ENCODE data around the gene ZNF710. TPM values are rescaled to one million over a fixed set of nuclear protein-coding genes. Genes with fewer than 3 reads are reported as not detected.

ZNF710 gene
- total and polyA plus RNA-seq, 2 of the 8 experiments (the other 6 are each of a cell fraction or from before 2014, with no cell fraction given), result 10.5 to 24.0 TPM

GRCh38 chr15:90082140-90082715 lies 81.1 kb downstream of the ZNF710 start:
- Histone ChIP-seq H2AK5ac (ENCODE audit: low read depth, low read length) (no peak overlapping the region), H3K23me2 (ENCODE audit: low read depth, low read length) (no peaks in the 10 kb centered on the region), H2BK12ac (ENCODE audit: low read depth, low read length) (no peak overlapping the region), H3K9me3 (ENCODE audit: insufficient read depth in 2 of 2, low read depth in 1 of 2, low read length in 1 of 2) (no peaks in the 10 kb centered on the region), H3K27me3 (replicated peaks in 1 of 4; ENCODE audit: control insufficient read depth in 3 of 4, extremely low read depth in 1 of 4, insufficient read depth in 3 of 4, low read length in 3 of 4) (no peaks in the 10 kb centered on the region), H3K79me2 (ENCODE audit: control insufficient read depth in 1 of 2, insufficient read depth in 2 of 2, low read length in 2 of 2) (no peaks in the 10 kb centered on the region), H4K20me1 (replicated peaks in 1 of 2; ENCODE audit: control insufficient read depth in 1 of 2, insufficient read depth in 2 of 2, low read length in 2 of 2) (peaks cover 0 to 4% of the 10 kb centered on the region in 2 experiments), H3K4me2 (ENCODE audit: insufficient read depth in 1 of 2, low read depth in 2 of 2, low read length in 2 of 2) (no peak overlapping the region), H3K4me1 (replicated peaks in 1 of 4; ENCODE audit: control insufficient read depth in 3 of 4, insufficient read depth in 4 of 4, low read length in 3 of 4) (peaks cover 0 to 5% (median 2%) of the 10 kb centered on the region in 4 experiments; a peak in 3 of 7 replicates), H3K14ac (ENCODE audit: insufficient read length) (no peak overlapping the region), H3K56ac (replicated peaks; ENCODE audit: insufficient read length, low read depth, low read length) (no peak overlapping the region), H4K5ac (ENCODE audit: insufficient read length, low read depth, low read length) (no peak overlapping the region), H3K4me3 (ENCODE audit: extremely low read depth in 1 of 4, insufficient read depth in 2 of 4, low read depth in 3 of 4, low read length in 4 of 4) (no peak overlapping the region), H3K4ac (replicated peaks; ENCODE audit: insufficient read length, low read depth, low read length) (no peak overlapping the region), H2BK20ac (ENCODE audit: low read length) (no peak overlapping the region), H3K9ac (replicated peaks in 1 of 4; ENCODE audit: extremely low read depth in 1 of 4, low read depth in 3 of 4, low read length in 3 of 4) (no peak overlapping the region), H3K79me1 (ENCODE audit: low read depth, low read length) (0 out of 2 replicates have a peak, but pooled peaks cover 2% of the 10 kb centered on the region), H2AFZ (ENCODE audit: low read length) (no peak overlapping the region), H3K23ac (ENCODE audit: insufficient read length) (no peak overlapping the region), H4K91ac (replicated peaks; ENCODE audit: insufficient read length, low read length) (no peak overlapping the region), H2BK120ac (replicated peaks; ENCODE audit: low read depth, low read length) (no peak overlapping the region), H4K8ac (ENCODE audit: extremely low read depth, insufficient read depth, low read length) (no peak overlapping the region), H2BK5ac (ENCODE audit: low read depth, low read length) (no peak overlapping the region), H3K36me3 (ENCODE audit: control insufficient read depth in 2 of 4, insufficient read depth in 4 of 4, low read length in 3 of 4) (peaks cover 2 to 9% (median 3%) of the 10 kb centered on the region in 4 experiments; a peak in 3 of 8 replicates), H2BK15ac (ENCODE audit: low read length) (no peak overlapping the region), H3K18ac (ENCODE audit: extremely low read depth, low read length) (no peak overlapping the region; the same call in 1 of the 2 replicates), H3K27ac (ENCODE audit: low read depth, low read length) (no peak overlapping the region)
- 70% methylated on average over 9 of the region's 9 CpGs; no CpG with 5 or more reads in 1 of the 2 experiments for WGBS, 2 experiments (ENCODE audit: extremely low coverage in 1 of 2, insufficient coverage in 1 of 2, insufficient read length in 1 of 2, insufficient replicate concordance in 2 of 2, low coverage in 1 of 2, low lambda C conversion rate in 2 of 2, missing lambda C conversion rate in 1 of 2)
- POLR2A ChIA-PET (ENCODE audit: partially characterized antibody), result interaction anchor here (0.8 kb wide), 1 partner anchor 34 kb away, joined by 4 read pairs; no protein-coding TSS in a partner anchor
- DNase-seq (ENCODE audit: low read depth in 1 of 2, low spot score in 2 of 2) (no peak), FAIRE-seq (no peak)
- CTCF ChIA-PET (ENCODE audit: partially characterized antibody), result interaction anchor here (1.6 to 7.3 kb wide), 3 partner anchors 11 to 211 kb away, joined by 4 to 46 read pairs (median 33); no protein-coding TSS in a partner anchor
- TF ChIP-seq JUN (IDR thresholded peaks at IDR 0.05; ENCODE audit: low read depth, low read length), result no peak
- no peak for TF ChIP-seq RBBP5 (IDR thresholded peaks at IDR 0.05; ENCODE audit: borderline replicate concordance, low read depth, low read length)
- TF ChIP-seq USF2 (IDR thresholded peaks at IDR 0.05; ENCODE audit: low read length), result no peak
- no peak for TF ChIP-seq SIX5 (IDR thresholded peaks at IDR 0.05; ENCODE audit: low read depth, low read length)
- no peak for TF ChIP-seq CREB1 (IDR thresholded peaks at IDR 0.05)
- no peak for TF ChIP-seq POLR2A (IDR thresholded peaks at IDR 0.05; ENCODE audit: control extremely low read depth in 1 of 2, low read depth in 2 of 2, low read length in 2 of 2)
- TF ChIP-seq KDM4A (IDR thresholded peaks at IDR 0.05; ENCODE audit: low read depth, low read length, severe bottlenecking), result no peak
- TF ChIP-seq PHF8 (conservative IDR thresholded peaks at IDR 0.05; ENCODE audit: low read depth, low read length), result no peak
- TF ChIP-seq ATF3 (IDR thresholded peaks at IDR 0.05; ENCODE audit: insufficient read depth, low read depth, low read length), result no peak
- no peak for TF ChIP-seq YY1 (IDR thresholded peaks at IDR 0.05; ENCODE audit: low read depth, low read length)
- TF ChIP-seq POLR2AphosphoS5 (IDR thresholded peaks at IDR 0.05; ENCODE audit: low read depth, low read length), result no peak
- TF ChIP-seq RNF2 (IDR thresholded peaks at IDR 0.05; ENCODE audit: borderline replicate concordance, low read depth, low read length, missing control alignments, poor library complexity, severe bottlenecking), result no peak

All from H1 (cell line).